Thyroid gland (tissue), 4 donors: ENCODE results near the gene MRPL37.

Experiments used
- POLR2A ChIP-seq, 2 donors: fragments of 450-650 bp; IDR thresholded peaks; one replicate each; pipeline ENCODE4 v1.6.1; 2017; ENCODE audit warnings: antibody characterized with exemption in 2 of 2, mild to moderate bottlenecking in 2 of 2, moderate library complexity in 1 of 2
- TF ChIP-seq, protein P1 (sequence below), 6 experiments: fragments of 200-600 bp in 3 of 6; fragments of 450-650 bp in 3 of 6; sonication (generic) in 3 of 6; IDR thresholded peaks; one replicate each; pipeline ENCODE4 v1.5.1; 2016 to 2019; ENCODE audit warnings: antibody characterized with exemption in 6 of 6, mild to moderate bottlenecking in 2 of 6, inconsistent platforms in 1 of 6, moderate library complexity in 1 of 6

DNA sequence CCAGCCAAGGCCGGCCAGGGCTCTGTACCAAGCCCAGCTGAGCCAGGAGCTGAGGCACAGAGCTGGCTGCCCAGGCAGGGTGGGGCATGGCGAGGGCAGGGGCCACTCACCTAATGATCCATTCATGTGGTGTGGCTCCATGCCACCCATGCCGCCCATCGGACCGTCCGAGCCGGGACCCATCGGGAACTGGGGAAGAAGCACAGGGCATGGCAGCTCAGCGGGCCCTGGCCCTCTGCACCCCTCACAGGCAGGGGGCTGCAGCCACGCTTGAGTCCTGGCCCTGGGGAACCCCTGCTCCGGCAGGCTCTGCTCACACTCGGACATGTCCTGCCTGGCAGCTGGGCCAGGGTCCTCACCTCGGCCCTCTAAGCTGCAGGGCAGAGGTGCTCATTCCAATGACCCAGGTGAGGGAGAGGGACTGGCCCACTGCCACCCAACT is 28.7 kb downstream of the MRPL37 start:
- TF ChIP-seq, protein P1, sequence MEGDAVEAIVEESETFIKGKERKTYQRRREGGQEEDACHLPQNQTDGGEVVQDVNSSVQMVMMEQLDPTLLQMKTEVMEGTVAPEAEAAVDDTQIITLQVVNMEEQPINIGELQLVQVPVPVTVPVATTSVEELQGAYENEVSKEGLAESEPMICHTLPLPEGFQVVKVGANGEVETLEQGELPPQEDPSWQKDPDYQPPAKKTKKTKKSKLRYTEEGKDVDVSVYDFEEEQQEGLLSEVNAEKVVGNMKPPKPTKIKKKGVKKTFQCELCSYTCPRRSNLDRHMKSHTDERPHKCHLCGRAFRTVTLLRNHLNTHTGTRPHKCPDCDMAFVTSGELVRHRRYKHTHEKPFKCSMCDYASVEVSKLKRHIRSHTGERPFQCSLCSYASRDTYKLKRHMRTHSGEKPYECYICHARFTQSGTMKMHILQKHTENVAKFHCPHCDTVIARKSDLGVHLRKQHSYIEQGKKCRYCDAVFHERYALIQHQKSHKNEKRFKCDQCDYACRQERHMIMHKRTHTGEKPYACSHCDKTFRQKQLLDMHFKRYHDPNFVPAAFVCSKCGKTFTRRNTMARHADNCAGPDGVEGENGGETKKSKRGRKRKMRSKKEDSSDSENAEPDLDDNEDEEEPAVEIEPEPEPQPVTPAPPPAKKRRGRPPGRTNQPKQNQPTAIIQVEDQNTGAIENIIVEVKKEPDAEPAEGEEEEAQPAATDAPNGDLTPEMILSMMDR (IDR thresholded peaks at IDR 0.05), result no peak
- TF ChIP-seq POLR2A (IDR thresholded peaks at IDR 0.05), result no peak
